IMR-90 (cell line): ENCODE measurements around the gene MR1. TPM values are rescaled to one million over a fixed set of nuclear protein-coding genes. Genes with fewer than 3 reads are reported as not detected.

Experiments used
- ATAC-seq: fragments of 200-7000 bp; cut with Tn5 transposase; 2 replicates; pipeline ENCODE4 v1.9.1; 2020; ENCODE audit warnings: low read depth, mild to moderate bottlenecking, moderate library complexity
- BruUV-seq: library from RNA; stranded (reverse); fragments of 400-500 nt; replicated peaks from 2 replicates; lab custom pipeline; 2021; lab: Mats Ljungman, UMichigan
- CTCF ChIA-PET: fragments of 300-600 bp; formaldehyde crosslinking; extraction: SDS; loops from one replicate; lab custom pipeline; 2021; ENCODE audit warnings: antibody characterized with exemption; lab: Yijun Ruan, JAX
- POLR2A ChIA-PET: fragments of 300-600 bp; sonication (Branson Sonifier 250); formaldehyde crosslinking; loops from one replicate; lab custom pipeline; 2022; ENCODE audit warnings: antibody characterized with exemption; ENCODE audit not compliant: unreplicated experiment; lab: Charles Lee
- DNase-seq: peaks from one replicate; pipeline ENCODE4 v3.0.0; 2013
- H2AFZ ChIP-seq: replicated peaks from 2 replicates; pipeline ENCODE3; 2013; ENCODE audit warnings: low read length, mild to moderate bottlenecking; ENCODE audit not compliant: poor library complexity
- H2AK5ac ChIP-seq: 2 replicates; pipeline ENCODE4 v1.6.1; 2013; ENCODE audit warnings: low read depth, low read length, inconsistent platforms
- H2AK9ac ChIP-seq: replicated peaks from 2 replicates; pipeline ENCODE3; 2013; ENCODE audit warnings: mild to moderate bottlenecking, low read depth, low read length, moderate library complexity; ENCODE audit not compliant: poor library complexity
- H2BK120ac ChIP-seq: 2 replicates; pipeline ENCODE4 v1.6.1; 2013; ENCODE audit warnings: low read depth, low read length, inconsistent platforms
- H2BK15ac ChIP-seq: 3 replicates; pipeline ENCODE4 v1.6.1; 2013; ENCODE audit warnings: low read depth, low read length, inconsistent platforms
- H2BK20ac ChIP-seq: 2 replicates; pipeline ENCODE4 v1.6.1; 2013; ENCODE audit warnings: low read depth, mild to moderate bottlenecking, inconsistent platforms, low read length, moderate library complexity
- H2BK5ac ChIP-seq: 2 replicates; pipeline ENCODE4 v1.6.1; 2013; ENCODE audit warnings: mild to moderate bottlenecking, low read depth, low read length, inconsistent platforms; ENCODE audit not compliant: poor library complexity, severe bottlenecking
- H3K14ac ChIP-seq: replicated peaks from 2 replicates; pipeline ENCODE4 v1.6.1; 2013; ENCODE audit warnings: low read depth, low read length, inconsistent platforms
- H3K18ac ChIP-seq: 2 replicates; pipeline ENCODE4 v1.6.1; 2013; ENCODE audit warnings: low read depth, low read length, control low read depth
- H3K23ac ChIP-seq: 2 replicates; pipeline ENCODE4 v1.6.1; 2013; ENCODE audit warnings: low read depth, low read length, inconsistent platforms
- H3K27ac ChIP-seq: 2 replicates; pipeline ENCODE4 v1.5.1; 2013; ENCODE audit warnings: mild to moderate bottlenecking, control low read depth, low read length; ENCODE audit not compliant: insufficient read depth
- H3K27me3 ChIP-seq: 2 replicates; pipeline ENCODE4 v1.6.1; 2013; ENCODE audit warnings: low read length; ENCODE audit not compliant: control insufficient read depth, insufficient read depth
- H3K36me3 ChIP-seq: 2 replicates; pipeline ENCODE4 v1.6.1; 2013; ENCODE audit warnings: low read length, mixed read lengths; ENCODE audit not compliant: control insufficient read depth, insufficient read depth
- H3K4ac ChIP-seq: 2 replicates; pipeline ENCODE4 v1.6.1; 2013; ENCODE audit warnings: low read depth, low read length, inconsistent platforms
- H3K4me1 ChIP-seq: 2 replicates; pipeline ENCODE4 v1.6.1; 2013; ENCODE audit warnings: low read length, mixed read lengths; ENCODE audit not compliant: control insufficient read depth, insufficient read depth
- H3K4me2 ChIP-seq: 2 replicates; pipeline ENCODE4 v1.6.1; 2013; ENCODE audit warnings: low read depth, mild to moderate bottlenecking, control low read depth, low read length, moderate library complexity
- H3K4me3 ChIP-seq: 2 replicates; pipeline ENCODE4 v1.5.1; 2013; ENCODE audit warnings: low read depth, mild to moderate bottlenecking, control low read depth, low read length, moderate library complexity; ENCODE audit not compliant: insufficient read depth
- H3K56ac ChIP-seq: 2 replicates; pipeline ENCODE4 v1.6.1; 2013; ENCODE audit warnings: low read length, inconsistent platforms; ENCODE audit not compliant: insufficient read depth; ENCODE audit errors: extremely low read depth
- H3K79me1 ChIP-seq, 2 experiments: 2 replicates each; pipeline ENCODE4 v1.6.1; 2013; ENCODE audit warnings: low read length in 2 of 2, inconsistent platforms in 1 of 2, low read depth in 1 of 2
- H3K9ac ChIP-seq: 2 replicates; pipeline ENCODE4 v1.6.1; 2013; ENCODE audit warnings: low read depth, low read length, control low read depth
- H3K9me1 ChIP-seq: 2 replicates; pipeline ENCODE4 v1.6.1; 2013; ENCODE audit warnings: low read length, inconsistent platforms; ENCODE audit not compliant: insufficient read depth
- H3K9me3 ChIP-seq: 2 replicates; pipeline ENCODE4 v1.6.1; 2013; ENCODE audit warnings: low read length; ENCODE audit not compliant: control insufficient read depth, insufficient read depth
- H4K20me1 ChIP-seq: 2 replicates; pipeline ENCODE4 v1.6.1; 2013; ENCODE audit warnings: low read length, inconsistent platforms; ENCODE audit not compliant: insufficient read depth
- H4K5ac ChIP-seq: 2 replicates; pipeline ENCODE4 v1.6.1; 2013; ENCODE audit warnings: mild to moderate bottlenecking, low read depth, low read length, control low read depth
- H4K8ac ChIP-seq, 2 experiments: 2 replicates each; pipeline ENCODE4 v1.6.1; 2013; ENCODE audit warnings: low read depth in 2 of 2, low read length in 2 of 2, control low read depth in 1 of 2, inconsistent platforms in 1 of 2
- H4K91ac ChIP-seq: 2 replicates; pipeline ENCODE4 v1.6.1; 2013; ENCODE audit warnings: low read depth, low read length, inconsistent platforms; ENCODE audit not compliant: insufficient read depth
- BHLHE40 ChIP-seq: fragments of 150-350 bp; IDR thresholded peaks from 2 replicates; pipeline ENCODE4 v1.6.1; 2016; ENCODE audit warnings: mild to moderate bottlenecking, low read depth, low read length
- CEBPB ChIP-seq: IDR thresholded peaks from 2 replicates; pipeline ENCODE4 v1.6.1; 2012; ENCODE audit warnings: low read depth, low read length, improper control_type of control experiment
- CHD1 ChIP-seq: IDR thresholded peaks from 2 replicates; pipeline ENCODE4 v1.6.1; 2012; ENCODE audit warnings: low read depth, low read length, improper control_type of control experiment
- CTCF ChIP-seq: conservative IDR thresholded peaks from 2 replicates; pipeline ENCODE4 v1.5.1; 2012; ENCODE audit warnings: mild to moderate bottlenecking, low read depth, low read length, improper control_type of control experiment
- ELK1 ChIP-seq: fragments of 150-350 bp; IDR thresholded peaks from 2 replicates; pipeline ENCODE4 v1.6.1; 2016; ENCODE audit warnings: low read depth, mild to moderate bottlenecking, low read length, moderate library complexity, borderline replicate concordance
- MAFK ChIP-seq: IDR thresholded peaks from 2 replicates; pipeline ENCODE4 v1.6.1; 2012; ENCODE audit warnings: low read depth, low read length, improper control_type of control experiment
- MAZ ChIP-seq: IDR thresholded peaks from 2 replicates; pipeline ENCODE4 v1.6.1; 2012; ENCODE audit warnings: low read depth, mild to moderate bottlenecking, low read length, improper control_type of control experiment, moderate library complexity, borderline replicate concordance
- MXI1 ChIP-seq: IDR thresholded peaks from 2 replicates; pipeline ENCODE4 v1.6.1; 2012; ENCODE audit warnings: low read depth, mild to moderate bottlenecking, low read length, moderate library complexity, borderline replicate concordance
- NFE2L2 ChIP-seq: fragments of 150-350 bp; IDR thresholded peaks from 2 replicates; pipeline ENCODE4 v1.6.1; 2016; ENCODE audit warnings: low read depth, mild to moderate bottlenecking, low read length
- POLR2A ChIP-seq: IDR thresholded peaks from 2 replicates; pipeline ENCODE4 v1.6.1; 2012; ENCODE audit warnings: mild to moderate bottlenecking, low read depth, low read length
- RAD21 ChIP-seq: IDR thresholded peaks from 2 replicates; pipeline ENCODE4 v1.6.1; 2012; ENCODE audit warnings: low read length, improper control_type of control experiment
- RCOR1 ChIP-seq: IDR thresholded peaks from 2 replicates; pipeline ENCODE4 v1.6.1; 2012; ENCODE audit warnings: mild to moderate bottlenecking, low read length, improper control_type of control experiment; ENCODE audit not compliant: insufficient replicate concordance
- RFX5 ChIP-seq: IDR thresholded peaks from 2 replicates; pipeline ENCODE4 v1.8.0; 2012; ENCODE audit warnings: low read depth, mild to moderate bottlenecking, low read length, moderate library complexity
- SMC3 ChIP-seq: fragments of 150-350 bp; IDR thresholded peaks from 2 replicates; pipeline ENCODE4 v1.6.1; 2016; ENCODE audit warnings: low read depth, mild to moderate bottlenecking, antibody characterized with exemption, low read length, moderate library complexity
- WGBS, 2 experiments: methylation state at CpG; one replicate each; pipeline versions ENCODE4 v1.1.5 to v1.1.7; 2013; ENCODE audit warnings: missing lambda C conversion rate in 2 of 2; ENCODE audit not compliant: insufficient read length in 1 of 2; ENCODE audit errors: extremely low coverage in 2 of 2; 5-methylcytosine and 5-hydroxymethylcytosine counted together
- dilution Hi-C: fragments of 300-500 bp; cut with HindIII; formaldehyde crosslinking; loops from one replicate; pipeline ENCODE4 v1.14.3; 2018; ENCODE audit warnings: low sequenced_read_pairs; ENCODE audit not compliant: unreplicated experiment
- in situ Hi-C: fragments of 300-500 bp; cut with MboI; formaldehyde crosslinking; loops from 3 replicates; pipeline ENCODE4 v1.14.3; 2019; ENCODE audit warnings: low sequenced_read_pairs, inconsistent platforms, mixed read lengths
- intact Hi-C: fragments of 100-400 bp; cut with micrococcal nuclease; formaldehyde crosslinking; loops from 2 replicates; pipeline ENCODE4 v1.10.0; 2022
- polyA plus RNA-seq, 3 experiments: library from polyadenylated mRNA; depleted of rRNA; stranded (reverse); fragments of >200 nt; gene quantifications; 2 replicates each; pipeline ENCODE4 v1.2.3, GENCODE V29; 2012; ENCODE audit warnings: low replicate concordance in 1 of 3
- total RNA-seq: library from RNA; depleted of rRNA; stranded (reverse); fragments of >200 nt; gene quantifications from 2 replicates; pipeline ENCODE4 v1.2.3, GENCODE V29; 2012

Gene MR1
- total and polyA plus RNA-seq, 2 of the 4 experiments (the other 2 are of a cell fraction): 6.0 to 6.1 TPM

GRCh38 chr1:181107711-181108110, 73.9 kb downstream of the MR1 start:
- Histone ChIP-seq H3K4me2 (no peak overlapping the region), H3K23ac (peak overlapping the region; percentile 25; the same call in 1 of the 2 replicates), H3K36me3 (no peaks in the 10 kb centered on the region), H4K8ac (no peak overlapping the region), H4K5ac (no peak overlapping the region), H3K9me1 (peaks cover 21% of the 10 kb centered on the region), H3K27me3 (no peaks in the 10 kb centered on the region), H3K14ac (no peak overlapping the region), H4K91ac (no peak overlapping the region), H2AK5ac (no peak overlapping the region), H3K4me3 (no peak overlapping the region), H3K56ac (no peak overlapping the region), H2BK120ac (no peak overlapping the region), H3K79me1 (peaks cover 16 to 43% of the 10 kb centered on the region in 2 experiments), H4K20me1 (no peaks in the 10 kb centered on the region; the same call in 1 of the 2 replicates), H3K27ac (no peak overlapping the region), H3K9ac (no peak overlapping the region), H2BK5ac (no peak overlapping the region), H2AFZ (no peak overlapping the region), H2AK9ac (no peak overlapping the region), H3K9me3 (no peaks in the 10 kb centered on the region), H3K4ac (no peak overlapping the region), H3K18ac (no peak overlapping the region), H3K4me1 (peaks cover 28% of the 10 kb centered on the region), H2BK15ac (peak overlapping the region; percentile 32; the same call in 1 of the 3 replicates), H2BK20ac (no peak overlapping the region)
- ATAC-seq: no peak
- in situ Hi-C loops (no loop called here), dilution Hi-C loops (no loop called here), intact Hi-C loops (no loop called here)
- DNase-seq: no peak
- POLR2A ChIA-PET: no interaction called here
- CTCF ChIA-PET: interaction anchor here (0.6 kb wide), 1 partner anchor 97 kb away, joined by 3 read pairs; no protein-coding TSS in a partner anchor
- TF ChIP-seq CTCF (no peak), ELK1 (no peak), SMC3 (no peak), NFE2L2 (no peak), RAD21 (no peak), BHLHE40 (no peak), CEBPB (no peak), CHD1 (no peak), RFX5 (no peak), RCOR1 (no peak), MAZ (no peak), POLR2A (no peak), MXI1 (no peak), MAFK (no peak)
- BruUV-seq: no TSS peak
- WGBS, 2 experiments: no CpG with 5 or more reads among the region's 2 CpGs
